Chondrocyte (in vitro differentiated cells): ENCODE data around the gene NOP9. TPM values are rescaled to one million over a fixed set of nuclear protein-coding genes. Genes with fewer than 3 reads are reported as not detected.

Experiments used
- DNase-seq: peaks from one replicate; pipeline ENCODE4 v3.0.0; 2021; ENCODE audit warnings: mixed read lengths, low spot score
- H3K27ac Mint-ChIP-seq: one replicate; pipeline ENCODE4 v1.8.0; 2021; ENCODE audit warnings: mild to moderate bottlenecking, moderate library complexity, mixed read lengths; ENCODE audit not compliant: unreplicated experiment
- H3K27me3 Mint-ChIP-seq: 2 replicates; pipeline ENCODE4 v1.8.0; 2021; ENCODE audit warnings: low read depth, mixed read lengths
- H3K36me3 Mint-ChIP-seq: 2 replicates; pipeline ENCODE4 v1.8.0; 2021; ENCODE audit warnings: low read depth, mixed read lengths
- H3K4me1 Mint-ChIP-seq: 2 replicates; pipeline ENCODE4 v1.8.0; 2021; ENCODE audit warnings: low read depth, mild to moderate bottlenecking, mixed read lengths
- H3K4me3 Mint-ChIP-seq: one replicate; pipeline ENCODE4 v1.8.0; 2021; ENCODE audit warnings: mild to moderate bottlenecking, moderate library complexity, mixed read lengths; ENCODE audit not compliant: unreplicated experiment
- H3K9me3 Mint-ChIP-seq: 2 replicates; pipeline ENCODE4 v1.8.0; 2021; ENCODE audit warnings: low read depth, mixed read lengths
- total RNA-seq: library from RNA; stranded (reverse); gene quantifications from 3 replicates; pipeline ENCODE4 v1.2.1, GENCODE V29; 2021
- TF ChIP-seq, protein P1 (sequence below): fragments of 200-600 bp; sonication (generic); IDR thresholded peaks from 2 replicates; pipeline ENCODE4 v1.5.0; 2021; ENCODE audit warnings: antibody characterized with exemption, mild to moderate bottlenecking, moderate library complexity

NOP9 gene
- total RNA-seq, 1 donor from 2014 or later: 19.4 TPM

DNA sequence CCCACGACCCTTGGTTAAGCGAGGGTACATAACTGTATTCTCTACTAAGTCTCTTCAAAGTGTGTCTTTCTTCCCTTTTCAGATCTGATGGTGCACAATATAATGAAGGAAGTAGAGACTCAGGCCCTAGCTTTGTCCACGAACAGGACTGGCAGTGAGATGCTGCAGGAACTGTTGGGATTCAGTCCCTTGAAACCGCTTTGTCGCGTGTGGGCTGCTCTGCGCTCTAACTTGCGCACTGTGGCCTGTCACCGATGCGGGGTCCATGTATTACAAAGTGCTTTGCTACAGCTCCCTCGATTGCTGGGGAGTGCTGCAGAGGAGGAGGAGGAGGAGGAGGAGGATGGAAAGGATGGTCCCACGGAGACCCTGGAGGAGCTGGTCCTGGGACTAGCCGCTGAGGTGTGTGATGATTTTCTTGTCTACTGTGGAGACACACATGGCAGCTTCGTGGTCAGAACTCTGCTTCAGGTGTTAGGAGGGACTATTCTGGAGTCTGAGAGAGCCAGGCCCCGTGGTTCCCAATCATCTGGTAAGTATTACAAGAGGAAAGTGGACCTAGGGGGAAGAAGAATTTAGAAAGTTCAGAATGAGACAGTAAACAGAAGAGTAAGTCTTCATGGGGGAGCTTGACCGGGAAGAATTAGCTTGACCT is 803 bp downstream of the NOP9 start:
- Mint-ChIP-seq H3K27ac (peak overlapping the region; percentile 79), H3K36me3 (peaks cover 28% of the 10 kb centered on the region), H3K4me3 (peak overlapping the region; percentile 91), H3K27me3 (no peaks in the 10 kb centered on the region), H3K4me1 (peaks cover 39% of the 10 kb centered on the region), H3K9me3 (no peaks in the 10 kb centered on the region)
- TF ChIP-seq, protein P1, sequence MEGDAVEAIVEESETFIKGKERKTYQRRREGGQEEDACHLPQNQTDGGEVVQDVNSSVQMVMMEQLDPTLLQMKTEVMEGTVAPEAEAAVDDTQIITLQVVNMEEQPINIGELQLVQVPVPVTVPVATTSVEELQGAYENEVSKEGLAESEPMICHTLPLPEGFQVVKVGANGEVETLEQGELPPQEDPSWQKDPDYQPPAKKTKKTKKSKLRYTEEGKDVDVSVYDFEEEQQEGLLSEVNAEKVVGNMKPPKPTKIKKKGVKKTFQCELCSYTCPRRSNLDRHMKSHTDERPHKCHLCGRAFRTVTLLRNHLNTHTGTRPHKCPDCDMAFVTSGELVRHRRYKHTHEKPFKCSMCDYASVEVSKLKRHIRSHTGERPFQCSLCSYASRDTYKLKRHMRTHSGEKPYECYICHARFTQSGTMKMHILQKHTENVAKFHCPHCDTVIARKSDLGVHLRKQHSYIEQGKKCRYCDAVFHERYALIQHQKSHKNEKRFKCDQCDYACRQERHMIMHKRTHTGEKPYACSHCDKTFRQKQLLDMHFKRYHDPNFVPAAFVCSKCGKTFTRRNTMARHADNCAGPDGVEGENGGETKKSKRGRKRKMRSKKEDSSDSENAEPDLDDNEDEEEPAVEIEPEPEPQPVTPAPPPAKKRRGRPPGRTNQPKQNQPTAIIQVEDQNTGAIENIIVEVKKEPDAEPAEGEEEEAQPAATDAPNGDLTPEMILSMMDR: no peak
- no peak for DNase-seq

DNA sequence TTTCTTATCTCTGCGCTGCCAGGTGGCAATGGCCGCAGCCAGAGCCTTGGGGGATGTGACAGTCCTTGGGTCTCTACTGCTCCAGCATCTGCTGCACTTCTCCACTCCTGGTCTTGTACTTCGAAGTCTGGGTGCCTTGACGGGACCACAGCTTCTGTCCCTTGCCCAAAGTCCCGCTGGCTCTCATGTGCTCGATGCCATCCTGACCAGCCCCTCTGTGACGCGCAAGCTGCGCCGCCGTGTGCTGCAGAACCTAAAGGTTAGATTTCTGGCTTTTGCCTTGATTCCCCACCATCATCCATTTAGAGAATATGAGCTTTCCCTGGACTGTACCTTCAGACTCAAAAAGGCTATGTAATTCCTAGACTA is 4.4 kb downstream of the NOP9 start:
- H3K36me3 Mint-ChIP-seq: peaks cover 26% of the 10 kb centered on the region
- DNase-seq: no peak
- no peak overlapping the region for H3K27ac Mint-ChIP-seq
- no peaks in the 10 kb centered on the region for H3K9me3 Mint-ChIP-seq
- H3K27me3 Mint-ChIP-seq: no peaks in the 10 kb centered on the region
- H3K4me1 Mint-ChIP-seq: peaks cover 22% of the 10 kb centered on the region
- no peak overlapping the region for H3K4me3 Mint-ChIP-seq
- TF ChIP-seq, protein P1: no peak

DNA sequence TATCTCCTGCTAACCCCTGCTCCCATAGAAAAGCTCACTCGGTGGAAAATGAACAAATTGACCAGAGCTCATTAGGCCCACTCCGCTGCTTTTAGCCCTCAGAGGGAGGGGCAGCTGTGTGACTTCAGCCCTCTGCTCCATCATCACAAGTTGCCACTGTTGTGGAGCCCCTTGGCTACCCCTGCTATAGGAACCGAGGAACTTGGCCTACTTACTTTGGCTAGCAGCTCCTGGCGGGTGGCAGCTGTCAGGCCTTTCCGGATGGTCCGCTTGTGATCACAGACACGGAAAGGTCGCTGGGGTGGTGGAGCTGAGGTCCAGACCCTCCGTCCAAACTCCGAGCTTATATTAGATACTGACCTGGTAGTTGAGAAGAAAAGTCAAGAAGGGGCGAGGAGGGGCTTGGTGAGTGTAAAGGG is 7.5 kb downstream of the NOP9 start:
- TF ChIP-seq, protein P1: no peak
- no peaks in the 10 kb centered on the region for H3K27me3 Mint-ChIP-seq
- H3K36me3 Mint-ChIP-seq: peaks cover 27% of the 10 kb centered on the region
- H3K9me3 Mint-ChIP-seq: no peaks in the 10 kb centered on the region
- H3K4me3 Mint-ChIP-seq: no peak overlapping the region
- no peak for DNase-seq
- no peak overlapping the region for H3K27ac Mint-ChIP-seq
- peaks cover 6% of the 10 kb centered on the region for H3K4me1 Mint-ChIP-seq

DNA sequence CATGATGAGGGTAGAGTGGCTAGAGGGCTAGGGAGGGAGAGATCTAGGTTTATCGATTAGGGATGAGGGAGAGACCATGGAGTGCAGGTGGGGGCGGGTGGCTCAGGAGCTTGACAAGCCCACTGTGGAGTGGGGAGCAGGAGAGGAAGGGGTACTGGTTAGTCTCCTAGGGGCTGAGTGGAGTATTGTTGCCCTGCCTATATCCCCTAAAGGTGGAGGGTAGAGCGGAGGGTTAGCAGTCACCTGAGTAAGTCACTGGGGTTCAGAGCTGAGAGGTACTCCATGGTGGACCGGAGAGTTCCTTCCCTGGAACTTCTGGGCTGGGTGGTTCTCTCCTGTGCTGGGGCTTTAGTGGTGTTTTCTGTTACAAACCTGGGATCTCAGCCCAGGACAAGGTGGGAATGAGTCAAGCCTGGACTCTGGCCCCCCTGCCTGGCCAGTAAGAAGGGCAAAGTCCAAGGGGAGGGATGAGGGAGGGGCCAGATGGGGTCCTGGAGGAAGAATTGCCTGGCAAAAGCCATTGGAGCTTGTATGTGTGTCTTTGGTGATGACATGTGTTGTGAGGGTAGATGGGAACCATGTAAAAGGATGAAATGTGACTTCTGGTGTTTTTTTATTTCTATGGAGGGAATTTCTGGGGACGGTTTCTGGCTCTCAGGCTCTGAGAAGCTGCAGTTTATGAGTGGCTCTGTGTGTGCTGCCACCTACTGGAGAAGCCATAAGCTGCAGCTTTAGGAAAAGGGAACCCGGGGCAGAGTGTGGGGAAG is 8.1 kb downstream of the NOP9 start, which contains the start of gene CIDEB:
TSS of gene CIDEB (minus strand) at position 403 of the 767 bp plus-strand sequence. CDS start at position 284, 119 bp downstream.
- Mint-ChIP-seq H3K4me3 (no peak within 1 kb of the TSS), H3K9me3 (no peaks in the 10 kb centered on the region), H3K27ac (peak within 1 kb of the TSS; percentile 8), H3K4me1 (peaks cover 6% of the 10 kb centered on the region), H3K27me3 (no peaks in the 10 kb centered on the region), H3K36me3 (peaks cover 27% of the 10 kb centered on the region)
- TF ChIP-seq, protein P1: peak; percentile 94
- DNase-seq: no peak

DNA sequence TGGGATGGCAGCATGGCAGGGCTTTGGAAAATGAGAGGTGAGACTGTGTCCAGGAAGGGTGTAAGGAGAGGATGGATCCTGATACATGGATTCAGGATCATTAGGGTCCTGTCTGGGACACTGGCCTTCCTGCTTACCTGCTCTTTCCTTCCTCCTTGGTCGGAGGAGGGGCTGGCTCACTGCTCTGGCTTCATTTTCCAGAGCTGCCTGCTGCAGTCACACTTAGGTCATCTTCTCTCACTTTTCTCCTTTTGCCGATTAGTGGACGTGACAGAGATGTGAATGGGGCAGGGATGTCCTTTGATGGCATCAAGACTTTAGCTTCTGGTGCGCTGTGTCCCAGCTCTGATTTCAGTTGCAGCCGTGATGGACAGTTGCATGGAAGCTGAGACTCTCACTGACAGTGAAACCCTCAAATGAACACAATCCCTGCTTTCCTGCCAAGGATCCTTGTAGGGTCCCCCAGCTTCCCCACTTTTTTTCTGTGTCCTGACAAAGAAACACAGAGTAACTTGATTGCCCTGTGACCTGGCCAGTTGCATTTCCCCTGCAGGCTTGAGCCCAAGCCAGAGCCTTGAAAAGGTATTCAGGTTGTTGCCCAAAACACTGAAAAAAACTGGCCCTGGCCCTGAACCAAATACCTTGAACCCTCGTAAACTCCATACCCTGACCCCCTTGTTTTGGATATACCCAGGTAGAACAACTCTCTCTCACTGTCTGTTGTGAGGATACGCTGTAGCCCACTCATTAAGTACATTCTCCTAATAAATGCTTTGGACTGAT is 8.9 kb downstream of the NOP9 start:
- Mint-ChIP-seq H3K9me3 (no peaks in the 10 kb centered on the region), H3K4me1 (peaks cover 6% of the 10 kb centered on the region), H3K36me3 (peaks cover 25% of the 10 kb centered on the region), H3K27ac (peak overlapping the region; percentile 8), H3K27me3 (no peaks in the 10 kb centered on the region), H3K4me3 (no peak overlapping the region)
- TF ChIP-seq, protein P1: peak; percentile 35
- DNase-seq: no peak
